ENCODE data around the gene TSEN15.
A peak's percentile ranks its signal among the peaks of the same experiment; 100 is the strongest.

The TSEN15 gene
- 20.5 to 62.5 reads per million in 2 donors for total RNA-seq

DNA sequence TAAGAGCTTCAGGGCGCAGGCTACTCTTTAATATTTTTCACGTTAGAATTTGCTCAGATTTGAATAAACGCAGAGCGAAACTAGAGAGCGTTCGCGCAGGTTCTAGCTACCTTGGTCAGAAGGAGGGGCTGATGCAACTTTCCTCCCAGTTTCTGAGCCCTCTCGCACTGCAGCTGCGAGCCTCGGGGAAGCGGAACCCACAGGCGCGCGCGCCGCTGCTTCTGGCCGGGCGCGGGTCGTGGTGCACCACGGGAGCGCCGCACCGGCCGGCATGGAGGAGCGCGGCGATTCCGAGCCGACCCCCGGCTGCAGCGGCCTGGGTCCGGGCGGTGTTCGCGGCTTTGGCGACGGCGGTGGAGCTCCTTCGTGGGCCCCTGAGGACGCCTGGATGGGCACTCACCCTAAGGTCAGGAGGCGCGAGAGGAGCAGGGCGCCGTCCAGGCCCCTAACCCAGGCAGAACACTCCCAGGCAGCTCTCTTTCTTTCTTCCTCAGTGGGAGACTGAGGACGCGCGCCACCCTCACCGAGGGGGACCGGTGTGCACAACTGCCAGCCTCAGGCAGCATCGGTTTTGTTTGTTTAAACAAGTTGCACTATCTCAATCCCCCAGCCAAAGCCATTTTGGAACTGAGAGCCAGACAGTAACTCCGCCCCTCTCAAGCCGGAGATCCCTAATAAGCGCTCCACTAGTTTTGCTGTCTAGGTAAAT, at the start of gene TSEN15:
TSS of gene TSEN15 (plus strand) at position 246 of the 709 bp plus-strand sequence. CDS start at position 272, 26 bp downstream.
- peak; percentile 52 for DNase-seq

DNA sequence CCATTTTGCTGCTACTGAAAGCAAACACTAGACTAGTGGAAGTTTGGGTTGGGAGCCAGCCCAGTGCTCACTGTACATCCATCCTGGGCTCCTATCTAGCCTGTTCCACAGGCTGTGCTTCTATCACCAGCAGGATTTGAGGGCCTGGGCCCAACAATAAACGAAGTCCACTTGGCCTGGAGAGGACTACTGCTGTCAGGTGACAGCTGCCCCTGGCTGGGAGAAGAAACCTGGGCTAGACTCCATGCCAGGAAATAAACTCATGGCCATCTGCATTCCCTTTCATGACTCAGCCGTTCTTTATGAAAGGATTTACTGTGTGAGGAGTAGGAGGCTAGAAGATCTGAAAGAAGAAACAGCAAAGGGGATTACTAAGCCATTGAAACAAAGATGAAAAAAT, 49.5 kb upstream of the TSEN15 start:
- DNase-seq: no peak

DNA sequence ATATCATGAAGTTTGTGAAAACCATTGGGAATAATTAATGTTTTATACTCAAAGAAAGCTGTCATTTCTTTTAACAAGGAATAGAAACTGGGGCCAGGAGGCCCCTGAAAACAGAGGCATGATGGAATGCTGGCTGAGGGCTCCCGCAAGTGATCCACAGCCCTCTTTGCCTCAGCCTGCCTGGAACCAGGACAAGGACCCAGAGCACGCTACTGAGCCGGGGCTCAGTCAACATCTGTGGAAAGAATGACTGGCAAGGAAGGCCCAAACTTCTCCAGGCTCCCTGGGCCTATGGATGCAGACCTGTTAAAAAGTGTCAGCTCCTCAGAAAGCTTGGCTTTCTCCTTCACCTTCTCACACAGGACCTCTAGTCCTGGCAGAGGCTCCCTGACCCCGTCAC, 46.6 kb upstream of the TSEN15 start:
- no peak for DNase-seq

DNA sequence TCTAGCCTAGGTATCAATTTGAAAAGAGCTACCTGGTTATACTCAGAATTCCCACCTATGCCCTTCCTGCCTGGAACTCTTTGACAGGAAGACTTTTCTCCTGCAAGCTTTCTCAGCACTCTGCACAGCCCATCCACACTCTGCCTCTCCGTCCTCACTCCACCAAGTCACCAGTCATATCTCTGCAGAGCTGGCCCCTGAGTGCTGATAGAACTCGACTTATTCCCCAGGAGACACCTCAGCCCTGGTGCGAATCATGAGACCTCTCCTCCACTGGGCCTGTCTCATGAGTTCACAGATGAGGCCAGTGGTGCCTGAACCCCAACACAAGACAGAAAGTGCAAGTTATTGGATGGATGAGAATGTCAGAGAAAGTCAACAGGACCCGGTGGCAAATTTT, 46.0 kb upstream of the TSEN15 start:
- DNase-seq: no peak

DNA sequence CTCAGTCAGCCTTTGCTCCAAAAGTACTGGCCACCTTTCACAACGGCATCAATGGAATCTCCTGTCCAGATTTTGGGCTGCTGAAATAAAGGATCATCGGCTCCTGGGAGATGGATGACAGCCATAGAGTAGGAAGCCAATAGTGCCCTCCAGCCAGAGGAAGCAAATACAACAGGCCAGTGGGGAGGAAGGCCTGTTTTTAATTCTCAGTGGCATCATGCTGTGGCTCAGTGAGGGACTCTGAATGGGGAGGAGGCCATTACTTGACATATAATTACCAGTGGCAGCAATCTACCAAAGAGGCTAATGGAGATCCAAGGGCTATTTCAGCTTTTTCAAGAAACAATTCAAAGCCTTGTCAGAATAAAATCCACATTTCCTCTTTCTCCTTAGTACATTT, 40.7 kb upstream of the TSEN15 start:
- DNase-seq: no peak

DNA sequence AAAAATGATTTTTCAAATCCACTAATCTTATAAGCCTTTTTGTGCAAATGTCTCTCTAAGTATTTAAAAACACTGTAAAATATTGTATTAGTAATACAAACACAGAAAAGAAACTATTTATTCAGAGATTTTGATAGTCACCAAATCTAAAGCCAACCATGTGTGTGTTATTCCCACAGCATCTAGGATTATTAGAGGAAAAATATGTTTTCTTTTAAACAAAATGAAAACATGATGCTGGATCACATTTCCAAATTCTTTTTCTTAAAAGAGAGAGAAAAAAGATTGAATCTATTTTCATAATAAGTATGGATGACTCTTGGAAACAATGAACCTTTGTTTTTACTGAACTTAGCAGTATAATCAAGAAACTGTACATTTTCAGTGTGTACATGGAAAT, 39.3 kb upstream of the TSEN15 start:
- DNase-seq: no peak

DNA sequence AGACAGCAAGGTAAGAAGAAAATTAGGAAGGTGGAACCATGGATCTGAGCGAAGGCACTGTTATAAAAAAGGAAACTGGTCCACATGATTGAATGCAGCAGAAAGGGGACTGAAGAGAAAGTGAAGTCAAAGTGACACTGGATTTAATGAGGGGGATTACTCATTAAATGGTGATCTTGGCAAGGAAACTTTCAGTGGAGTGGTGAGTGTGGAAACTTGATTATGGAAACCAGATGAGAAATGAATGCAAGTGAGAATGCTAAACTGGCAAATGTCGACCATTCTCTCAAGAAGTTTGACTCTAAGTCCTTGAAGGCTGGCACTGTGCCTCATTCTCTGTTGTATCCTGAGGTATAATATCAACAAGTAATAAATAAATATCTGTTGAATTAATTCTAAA, 37.3 kb upstream of the TSEN15 start:
- no peak for DNase-seq

DNA sequence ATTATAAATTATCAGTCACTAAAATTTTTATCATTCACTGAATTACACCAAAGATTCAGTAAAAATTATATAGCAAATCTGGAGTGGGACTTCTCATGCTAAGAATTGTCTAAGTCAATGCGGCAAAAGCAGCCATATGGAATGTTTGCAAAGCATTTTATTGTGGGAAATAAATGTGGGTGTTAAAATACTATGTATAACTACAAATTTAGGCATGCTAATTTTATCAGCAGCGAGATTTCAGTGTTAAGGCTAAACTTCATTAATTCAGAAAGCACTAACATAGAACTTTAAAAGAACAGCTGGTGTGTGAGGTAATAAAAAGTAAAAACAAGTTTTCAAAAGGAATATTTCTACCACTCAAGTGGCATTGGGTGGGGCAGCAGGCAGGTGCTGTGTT, 35.4 kb upstream of the TSEN15 start:
- DNase-seq: no peak

DNA sequence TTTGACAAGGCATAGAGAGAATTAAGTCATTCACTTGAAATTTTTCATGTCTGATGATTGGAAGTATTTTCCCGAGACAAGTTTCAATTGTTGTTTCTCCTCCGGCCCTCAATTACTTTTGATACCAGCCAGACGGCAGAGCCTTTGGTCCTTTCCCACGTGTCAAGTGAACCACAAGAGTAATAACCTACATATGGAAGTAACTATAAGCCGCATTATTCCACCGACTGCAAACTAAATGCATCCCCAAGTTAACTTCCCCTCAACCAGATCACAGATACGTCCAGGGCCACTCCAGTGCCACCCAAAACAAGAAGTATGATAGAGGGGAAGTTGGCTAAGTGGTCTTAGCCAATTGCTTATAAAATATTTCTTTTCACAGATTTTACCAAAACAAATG, 34.2 kb upstream of the TSEN15 start:
- no peak for DNase-seq

DNA sequence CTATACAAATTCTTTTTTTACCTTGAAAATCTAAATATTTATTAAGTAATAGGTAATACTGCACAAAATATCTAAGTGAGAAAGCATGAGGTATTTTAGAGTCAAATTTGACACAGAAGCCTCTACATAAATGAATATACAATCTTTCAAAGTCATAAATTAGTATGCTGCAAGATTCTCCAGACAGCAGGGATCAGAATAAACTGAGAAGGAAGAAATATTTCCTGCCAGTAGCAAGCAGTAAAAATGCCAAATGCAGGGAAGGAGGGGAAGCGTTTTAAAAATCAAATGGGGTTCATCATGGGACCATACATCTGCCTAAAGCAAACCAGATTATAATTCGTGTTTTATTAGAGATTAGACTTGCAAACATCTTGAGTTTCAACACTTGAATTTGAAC, 32.9 kb upstream of the TSEN15 start:
- DNase-seq: no peak

DNA sequence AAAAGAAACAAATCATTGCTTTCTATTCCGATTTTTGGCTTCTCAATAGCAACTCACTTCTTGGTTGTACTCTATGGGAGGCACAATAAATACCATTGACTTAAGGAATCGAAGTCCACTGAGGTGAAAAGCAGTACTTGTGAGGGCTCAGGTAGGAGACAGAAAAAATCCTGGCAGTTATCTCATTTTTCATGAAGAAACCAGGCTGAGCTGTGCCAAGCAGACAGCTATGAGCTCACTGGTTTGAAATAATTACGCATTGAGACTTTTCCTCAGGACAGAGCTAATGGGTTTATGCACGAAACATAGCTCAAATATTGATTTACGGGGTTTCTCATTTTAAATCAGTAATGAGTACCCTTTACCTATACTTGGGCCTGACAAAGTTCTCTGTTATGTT, 32.5 kb upstream of the TSEN15 start:
- DNase-seq: no peak

DNA sequence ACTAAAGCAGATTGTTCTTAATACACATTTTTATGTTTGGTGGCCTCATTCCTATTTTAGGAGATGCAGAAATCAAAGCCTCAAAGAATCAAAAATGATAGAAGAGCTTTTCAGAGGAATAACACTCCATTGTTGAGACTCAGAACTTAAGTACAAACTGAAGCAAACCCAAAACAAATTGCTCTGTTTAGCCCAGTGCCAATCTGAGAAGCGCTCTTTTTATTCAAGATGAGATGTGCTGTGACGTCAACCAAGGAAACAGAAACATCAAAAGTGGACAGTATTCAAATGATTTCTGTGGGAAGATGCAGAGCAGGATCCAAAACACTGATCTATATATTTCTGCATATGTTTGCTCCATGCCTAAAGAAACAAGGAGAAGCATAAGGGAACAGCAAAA, 32.0 kb upstream of the TSEN15 start:
- no peak for DNase-seq

DNA sequence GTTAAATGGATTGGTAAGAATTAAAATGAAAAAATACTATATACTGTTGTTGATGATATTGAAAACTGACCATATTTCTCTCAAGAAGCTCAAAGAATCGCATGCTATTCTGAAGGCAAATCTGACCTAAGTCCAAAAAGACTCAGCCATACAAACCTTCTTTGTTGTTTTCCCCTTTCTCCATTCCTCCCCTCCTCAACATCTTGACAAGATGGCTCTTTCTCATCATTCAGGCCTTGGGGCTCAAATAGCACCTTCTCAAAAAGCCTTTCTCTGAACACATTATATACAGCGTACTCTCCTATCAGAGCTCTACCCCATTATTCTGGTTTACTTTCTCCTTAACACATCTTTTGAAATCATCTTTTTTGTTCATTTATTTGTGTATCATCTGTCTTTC, 31.2 kb upstream of the TSEN15 start:
- no peak for DNase-seq

DNA sequence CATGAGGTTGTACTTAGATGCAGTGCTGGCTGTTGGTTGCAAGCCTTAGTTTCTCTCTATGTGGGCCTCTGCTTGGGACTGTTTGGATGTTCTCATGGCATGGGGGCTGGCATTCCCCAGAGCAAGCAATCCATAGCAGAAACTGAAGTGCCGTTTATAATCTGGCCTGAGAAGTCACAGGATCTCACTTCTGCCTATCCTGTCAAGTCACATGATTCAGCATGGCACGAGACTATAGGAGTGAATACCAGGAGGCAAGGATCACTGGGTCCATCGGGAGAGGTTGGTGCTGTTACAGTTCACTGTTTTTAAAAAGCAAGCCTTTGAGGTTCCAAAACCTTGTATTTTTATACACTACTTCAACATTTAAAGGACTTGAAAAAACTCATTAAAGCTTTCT, 30.7 kb upstream of the TSEN15 start:
- no peak for DNase-seq

DNA sequence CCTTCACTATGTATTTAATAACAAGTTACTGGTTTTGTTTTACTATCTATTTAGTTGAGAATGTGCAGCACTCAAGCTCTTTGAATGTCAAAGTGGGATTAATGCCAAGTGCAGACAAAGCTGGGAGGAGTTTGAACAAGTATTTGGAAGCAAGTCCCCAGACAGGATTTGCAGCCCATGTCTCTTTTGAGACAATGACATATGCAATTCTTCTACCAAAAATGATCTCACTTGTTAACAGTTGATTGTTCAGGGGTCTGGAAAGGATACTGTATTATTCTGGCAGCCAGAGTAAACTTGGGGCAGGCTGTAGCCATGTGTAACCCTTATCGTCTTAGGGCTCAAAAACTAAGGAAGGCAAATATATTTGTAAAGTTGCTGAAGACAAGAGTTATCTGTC, 29.8 kb upstream of the TSEN15 start:
- no peak for DNase-seq

DNA sequence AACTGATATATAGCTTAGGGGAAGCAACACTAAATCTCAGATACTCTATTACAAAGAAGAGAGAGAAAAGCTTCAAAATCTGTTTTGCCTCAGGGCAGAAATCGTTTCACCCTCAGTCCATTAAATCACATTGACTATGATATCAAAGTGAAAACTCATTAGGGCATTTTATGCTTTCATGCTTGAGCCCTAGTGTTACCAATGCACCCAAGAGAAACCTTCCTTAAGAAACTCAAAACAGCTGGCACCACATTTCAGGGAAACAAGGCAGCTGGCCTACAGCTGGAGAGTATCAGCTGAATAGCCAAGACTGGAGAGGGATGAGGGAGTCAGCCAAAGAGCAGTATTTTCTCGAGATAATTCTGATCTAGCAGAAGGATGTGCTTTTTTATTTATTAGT, 28.9 kb upstream of the TSEN15 start:
- DNase-seq: no peak

DNA sequence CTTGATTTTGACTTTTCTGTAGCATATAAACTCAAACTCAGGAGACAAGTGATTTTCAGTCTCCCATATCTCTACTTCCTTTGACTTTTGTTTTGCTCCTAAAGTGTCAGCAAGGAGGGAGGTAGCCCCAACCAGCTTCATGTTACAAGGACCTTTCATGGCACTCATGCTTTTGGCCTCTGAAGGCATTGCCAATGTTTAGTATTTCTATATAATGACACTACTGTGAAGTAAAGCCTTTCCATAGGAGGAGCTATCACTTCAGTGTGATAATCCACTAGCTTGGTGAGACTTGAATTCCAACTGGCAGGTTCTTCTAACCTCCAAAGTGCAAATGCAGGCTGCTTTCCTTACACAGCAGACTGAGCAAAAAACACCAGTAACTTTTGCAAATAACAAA, 28.4 kb upstream of the TSEN15 start:
- DNase-seq: no peak

DNA sequence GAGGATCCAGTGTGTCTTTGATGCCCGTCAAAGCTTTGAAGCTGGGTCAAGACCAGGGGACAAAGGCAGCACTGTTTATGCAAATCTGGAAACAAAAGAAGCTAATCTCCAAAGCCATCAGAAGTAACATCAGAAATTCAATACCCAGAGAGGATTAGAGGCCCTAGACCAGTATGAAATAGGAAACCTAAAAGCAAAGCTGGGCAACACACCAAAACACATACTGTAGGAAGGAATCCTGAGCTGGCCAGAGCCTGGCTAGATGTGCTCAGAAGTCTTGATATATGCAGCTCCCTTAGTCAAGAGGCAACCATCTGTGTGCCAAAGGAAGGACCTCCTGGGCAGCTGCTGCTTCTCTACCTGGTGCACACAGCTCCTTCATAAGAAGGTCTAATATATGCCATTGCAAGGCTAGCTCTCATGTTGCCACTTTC, 26.3 kb upstream of the TSEN15 start:
- DNase-seq: no peak

DNA sequence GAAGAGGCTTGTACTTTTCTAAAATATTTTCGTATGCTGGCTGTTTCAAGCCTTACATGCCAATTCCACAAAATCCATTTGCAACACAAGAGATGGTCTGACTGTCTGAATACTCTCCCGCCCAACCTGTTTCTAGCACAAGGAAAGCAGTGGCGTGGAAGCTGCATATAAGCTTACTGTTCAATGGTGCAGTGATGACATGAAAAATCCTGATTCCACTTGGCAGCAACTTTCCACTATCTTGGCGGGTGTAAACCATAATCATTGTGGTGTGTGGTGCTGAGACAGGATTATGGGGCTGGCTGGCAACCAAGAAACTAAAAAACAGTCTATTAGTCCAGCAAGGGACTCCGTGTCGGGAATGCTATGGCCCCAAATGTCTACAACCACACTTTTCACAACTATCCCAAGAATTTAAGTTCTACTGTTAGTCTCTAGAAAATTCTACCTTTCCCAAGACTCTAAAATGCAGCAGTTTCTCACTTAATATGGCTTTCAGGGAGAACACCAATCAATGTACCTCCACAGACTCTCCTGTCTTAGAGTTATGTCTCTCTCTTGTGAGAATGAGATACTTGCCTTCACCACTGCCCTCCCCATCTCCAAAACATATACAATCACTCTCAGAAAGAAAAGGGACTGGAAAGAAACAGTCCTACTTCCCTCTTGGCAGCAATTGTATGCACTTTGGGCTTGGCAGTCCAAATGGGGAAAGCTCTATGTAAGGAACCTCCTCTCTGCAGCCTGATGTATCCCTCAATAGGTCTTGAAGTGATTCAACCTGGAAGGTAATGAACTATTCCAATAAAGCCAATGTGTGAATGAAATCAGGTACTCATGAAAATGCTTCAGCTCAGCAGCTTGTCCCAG, 23.5 kb upstream of the TSEN15 start:
- no peak for DNase-seq

DNA sequence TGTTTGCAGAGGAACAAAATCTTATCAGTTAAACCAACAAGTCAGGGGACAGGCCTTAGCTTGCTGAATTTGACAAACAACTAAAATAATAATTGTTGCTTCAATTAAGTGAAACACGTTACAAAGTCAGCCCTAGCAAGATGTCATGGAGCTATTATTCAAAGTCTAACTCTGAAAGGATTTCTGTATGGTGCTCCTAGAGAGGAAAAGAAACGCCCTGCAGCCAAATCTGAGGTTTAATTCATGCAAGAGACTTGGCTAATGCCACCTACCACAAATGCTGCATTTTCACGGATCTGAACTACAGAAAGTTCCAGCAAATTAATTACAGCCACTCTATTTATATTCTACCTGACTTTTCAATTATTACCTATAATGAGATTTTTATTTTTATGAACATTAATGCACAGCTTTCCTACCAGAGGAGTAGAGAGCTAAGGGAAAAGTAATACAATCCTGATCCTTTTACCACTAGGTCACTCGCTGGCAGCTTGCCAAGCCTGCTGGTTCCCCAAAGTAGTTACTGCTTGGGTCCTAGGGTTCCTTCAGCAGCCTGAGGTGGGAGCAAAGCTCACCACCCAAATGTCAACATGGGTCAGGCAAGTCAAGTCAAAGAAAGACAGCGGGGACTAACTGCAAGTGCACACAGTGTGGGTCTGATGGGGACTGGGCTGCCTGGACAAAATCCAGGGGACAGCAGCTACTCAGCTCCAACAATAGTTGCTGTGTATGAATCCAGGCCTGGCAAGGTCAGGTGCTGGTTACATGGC, 22.5 kb upstream of the TSEN15 start:
- DNase-seq: no peak

DNA sequence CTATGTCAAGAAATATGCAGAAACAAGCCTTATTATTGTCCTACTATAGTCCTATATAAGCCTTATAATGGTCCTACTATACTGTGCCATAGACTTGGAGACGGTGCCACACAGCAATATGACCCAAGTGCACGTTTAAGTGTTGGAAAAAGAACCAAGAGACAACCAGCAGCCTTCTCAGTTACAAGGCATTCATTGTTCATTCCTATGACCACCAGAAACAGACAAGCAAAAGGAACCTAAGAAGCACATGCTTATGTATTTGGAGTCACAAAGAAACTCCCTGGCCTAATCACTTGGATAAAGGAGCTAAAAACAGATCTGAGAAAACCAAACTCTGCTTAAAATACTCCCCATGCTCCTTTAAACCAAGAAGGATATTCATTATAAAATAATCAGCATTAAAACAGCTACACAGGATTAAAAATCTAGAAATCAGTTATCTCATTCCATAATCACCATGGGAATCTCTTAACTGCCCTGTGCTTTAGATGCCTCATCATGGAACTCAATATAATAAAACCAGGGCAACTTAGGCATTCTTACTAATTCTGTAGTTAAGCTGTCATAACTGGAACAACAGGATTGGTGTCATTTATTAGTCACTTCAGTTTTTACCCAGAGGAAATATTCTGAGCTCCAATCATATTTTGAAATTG, 21.0 kb upstream of the TSEN15 start:
- no peak for DNase-seq

DNA sequence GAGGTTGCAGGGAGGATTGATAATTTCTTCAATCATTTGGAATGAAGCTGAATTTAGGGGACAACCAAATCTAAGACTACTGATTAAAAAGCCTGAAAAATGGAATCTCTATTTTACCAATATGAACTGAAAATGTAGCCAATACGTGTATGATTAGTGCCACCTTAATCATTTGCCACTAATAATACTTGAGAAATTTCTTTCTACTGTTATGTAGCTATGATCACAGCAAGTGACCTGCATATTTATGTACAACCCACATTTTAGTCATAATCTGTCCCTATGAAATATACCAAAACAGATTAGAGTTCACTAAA, 20.5 kb upstream of the TSEN15 start:
- no peak for DNase-seq
